ENCODE results near the gene SOX9. TPM values are rescaled to one million over a fixed set of nuclear protein-coding genes. Genes with fewer than 3 reads are reported as not detected.
"Not testable (repeated sequence)": the region's sequence is repeated elsewhere in the genome, so short reads cannot be mapped to it uniquely, and the experiment has no call there.

Gene SOX9
- total RNA-seq, 1 donor from 2014 or later = not detected

DNA sequence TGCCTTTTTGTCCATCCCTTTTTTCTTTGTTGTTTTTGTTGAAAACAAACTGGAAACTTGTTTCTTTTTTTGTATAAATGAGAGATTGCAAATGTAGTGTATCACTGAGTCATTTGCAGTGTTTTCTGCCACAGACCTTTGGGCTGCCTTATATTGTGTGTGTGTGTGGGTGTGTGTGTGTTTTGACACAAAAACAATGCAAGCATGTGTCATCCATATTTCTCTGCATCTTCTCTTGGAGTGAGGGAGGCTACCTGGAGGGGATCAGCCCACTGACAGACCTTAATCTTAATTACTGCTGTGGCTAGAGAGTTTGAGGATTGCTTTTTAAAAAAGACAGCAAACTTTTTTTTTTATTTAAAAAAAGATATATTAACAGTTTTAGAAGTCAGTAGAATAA lies 4.9 kb downstream of the SOX9 start:
- intact Hi-C loops (cut with micrococcal nuclease) = no loop called here

DNA sequence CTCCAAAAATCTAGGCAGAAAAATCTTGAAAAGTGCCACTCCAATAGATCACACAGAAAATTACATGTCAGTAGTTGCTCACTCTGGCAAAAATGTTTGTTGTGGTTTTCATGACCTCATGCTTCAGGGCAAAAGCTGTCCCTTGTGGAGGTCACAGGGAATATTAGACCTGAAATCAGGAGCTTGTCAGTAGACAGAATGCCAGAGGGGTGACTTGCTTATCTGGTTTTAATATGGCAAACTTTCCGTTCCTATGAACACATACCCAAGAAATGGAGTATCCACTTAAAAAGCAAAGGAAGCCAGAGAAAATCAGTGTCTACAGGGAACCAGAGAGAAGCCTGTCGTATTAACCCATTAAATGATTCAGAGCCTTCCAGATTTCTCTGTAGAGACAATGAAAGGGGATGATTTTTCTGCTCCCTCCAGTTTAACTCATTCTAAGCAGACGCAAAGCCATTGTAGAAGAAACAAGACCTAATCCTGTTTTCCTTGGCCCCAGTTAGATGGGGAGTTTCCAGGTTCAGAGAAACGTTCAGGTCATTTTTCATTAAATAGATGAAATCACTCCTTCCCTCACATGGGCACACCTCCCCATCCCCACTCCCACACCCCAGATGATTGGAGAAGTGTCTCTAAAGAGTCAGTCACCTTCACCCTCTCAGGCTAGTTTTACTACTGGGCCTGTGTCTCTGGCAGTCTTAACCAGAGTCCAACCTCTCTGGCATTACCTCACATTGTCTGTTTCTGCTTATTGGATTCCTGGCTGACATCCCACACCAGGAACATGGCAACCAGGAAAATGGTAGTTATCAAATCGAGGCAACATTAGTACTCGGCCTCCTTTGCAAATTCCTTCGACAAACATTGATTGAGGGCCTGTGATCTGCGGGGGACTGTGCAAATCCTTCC lies 6.0 kb downstream of the SOX9 start:
- intact Hi-C loops (cut with micrococcal nuclease) = no loop called here

DNA sequence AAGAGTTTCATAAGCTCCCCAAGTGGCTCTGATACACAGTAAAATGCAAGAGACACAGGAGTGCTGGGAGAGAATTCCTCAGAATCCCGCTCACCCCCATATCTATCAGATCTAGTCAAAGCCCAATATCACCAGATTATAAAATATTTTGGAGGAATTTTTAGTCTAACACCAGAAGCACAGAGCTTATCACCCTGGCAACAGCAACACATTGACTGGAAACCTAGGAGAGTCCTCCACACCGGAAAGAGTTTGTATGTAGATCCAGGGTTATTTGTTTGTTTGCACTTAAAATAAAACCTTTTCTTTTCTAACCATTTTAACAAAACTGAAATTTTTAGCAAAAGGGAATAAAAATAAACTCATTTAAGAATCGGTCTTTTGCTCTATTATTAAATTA lies 7.2 kb downstream of the SOX9 start:
- intact Hi-C loops (cut with micrococcal nuclease) = no loop called here

DNA sequence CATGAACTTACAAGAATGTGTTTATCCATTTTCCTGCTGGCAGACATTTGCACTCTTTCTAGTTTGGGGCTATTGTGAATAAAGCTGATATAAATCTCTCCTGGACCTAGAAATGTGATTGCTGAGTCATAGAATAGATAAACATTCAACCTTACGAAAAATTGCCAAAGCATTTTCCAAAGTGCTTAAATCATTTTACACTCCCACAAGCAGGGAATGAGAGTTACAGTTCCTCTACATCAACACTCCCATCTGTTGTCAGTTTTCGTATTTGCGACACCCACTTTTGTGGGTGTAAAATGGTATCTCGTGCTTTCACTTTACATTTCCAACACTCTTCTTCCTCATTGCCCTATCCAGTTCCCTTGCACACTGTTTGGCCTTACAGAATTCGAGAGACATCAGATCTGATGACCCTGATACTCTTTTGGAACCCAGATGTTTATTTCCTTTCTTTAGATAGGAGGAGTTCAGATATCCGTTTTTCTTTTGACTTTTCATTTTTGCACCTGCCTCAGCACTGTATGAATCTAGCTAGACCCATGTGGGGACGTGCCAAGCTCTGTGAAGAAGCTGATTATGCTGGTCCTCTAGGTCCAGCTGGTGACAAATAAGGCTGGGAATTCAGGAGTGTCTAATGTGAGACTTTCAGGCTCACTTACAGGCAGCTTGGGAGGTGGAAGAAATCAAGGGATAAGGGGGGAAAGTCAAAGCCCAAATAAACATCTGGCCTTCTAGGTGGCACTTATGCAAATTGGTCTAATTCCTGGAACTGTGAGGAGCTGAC lies 14.0 kb downstream of the SOX9 start:
- intact Hi-C loops (cut with micrococcal nuclease) = no loop called here

DNA sequence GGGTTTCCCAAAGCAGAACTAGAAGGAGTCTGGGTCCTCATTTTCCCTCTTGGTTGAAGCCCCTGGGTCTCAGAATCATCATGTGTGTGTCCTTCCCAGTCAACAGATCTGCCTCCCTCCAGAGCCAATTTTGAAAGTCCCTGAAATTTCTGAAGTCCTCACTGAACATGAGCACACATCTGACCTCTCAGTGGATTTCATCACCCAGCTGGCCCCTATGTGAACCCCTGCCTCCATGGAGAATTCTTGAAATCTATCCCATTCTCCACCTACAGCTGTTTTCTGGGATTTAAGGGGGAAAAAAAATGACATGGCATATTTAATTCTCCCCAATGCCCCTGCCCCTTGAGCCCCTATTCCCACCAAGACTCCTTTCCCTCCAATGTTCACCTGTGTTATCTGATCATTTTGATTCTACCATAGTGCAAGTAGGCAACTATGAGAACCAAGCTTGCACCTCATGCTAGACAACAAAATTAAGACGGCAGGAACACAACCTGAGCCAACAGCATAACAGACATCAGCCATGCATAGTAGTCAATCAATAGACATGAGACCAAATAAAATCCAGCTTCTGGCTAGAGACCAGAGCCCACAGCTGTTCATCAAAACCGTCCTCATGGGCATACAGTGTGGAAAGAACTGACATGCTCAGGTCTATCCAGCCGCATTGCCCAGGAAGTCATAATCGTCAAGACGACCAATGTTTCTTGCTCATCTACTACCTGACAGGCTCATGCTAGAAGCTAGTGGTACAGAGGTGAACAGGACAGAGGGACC lies 14.9 kb downstream of the SOX9 start:
- intact Hi-C loops (cut with micrococcal nuclease) = no loop called here

DNA sequence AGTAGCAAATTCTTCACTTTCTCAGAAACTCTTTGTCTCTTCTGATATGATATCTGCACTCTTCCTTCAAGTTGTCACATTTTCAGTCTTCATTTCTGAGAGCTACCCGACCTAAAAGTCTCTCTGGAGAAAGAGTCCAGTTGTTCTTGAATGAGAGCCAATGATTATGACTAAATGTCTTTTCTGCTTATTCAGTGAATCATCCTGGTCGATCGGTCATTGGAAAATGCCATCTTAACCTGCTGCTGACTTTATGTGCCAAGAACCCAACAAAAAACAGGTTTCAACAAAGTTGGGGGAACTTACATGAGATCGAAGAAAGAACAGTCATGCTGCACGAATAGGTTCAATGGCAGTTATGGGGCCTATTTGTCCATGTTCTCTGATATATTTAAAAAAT lies 15.9 kb downstream of the SOX9 start:
- intact Hi-C loops (cut with micrococcal nuclease) = no loop called here

DNA sequence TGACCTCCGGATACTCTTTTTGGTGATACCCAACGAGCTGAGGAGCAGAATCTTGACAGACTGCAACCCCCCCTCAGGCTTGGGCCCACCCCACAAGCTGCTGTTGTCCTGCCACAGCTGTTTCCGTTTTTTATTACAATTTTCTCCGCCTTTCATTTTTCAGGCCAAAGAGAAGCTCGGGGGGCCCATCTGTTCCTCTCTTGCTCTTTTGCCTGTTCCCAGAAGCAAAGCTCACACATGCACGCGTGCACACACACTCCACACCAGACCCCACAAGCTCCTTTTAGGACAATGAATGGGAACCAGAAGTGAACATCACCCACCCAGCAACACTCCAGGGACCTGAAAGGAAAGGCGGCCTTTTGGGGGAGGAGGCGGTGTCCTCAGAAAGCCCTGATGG lies 16.3 kb downstream of the SOX9 start:
- intact Hi-C loops (cut with micrococcal nuclease) = no loop called here

DNA sequence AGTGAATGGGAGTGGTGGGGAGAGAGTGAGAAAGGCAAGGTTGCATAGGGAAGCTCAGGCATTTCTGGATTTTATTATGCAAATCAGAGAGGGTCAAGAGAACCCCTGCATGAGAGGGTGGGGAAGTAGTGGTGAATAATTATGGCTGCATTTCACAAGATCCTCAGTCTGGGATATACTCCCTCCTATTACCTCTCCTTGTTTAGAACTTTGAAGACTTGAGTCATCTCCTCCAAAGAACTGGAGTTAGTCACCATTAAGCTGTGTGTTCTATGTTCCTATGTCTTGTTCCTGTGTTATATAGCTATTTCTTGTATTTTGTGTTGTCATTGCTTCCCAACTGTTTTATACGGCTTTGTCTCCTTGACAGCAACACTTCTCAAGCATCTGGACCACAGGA lies 18.4 kb downstream of the SOX9 start:
- intact Hi-C loops (cut with micrococcal nuclease) = no loop called here

DNA sequence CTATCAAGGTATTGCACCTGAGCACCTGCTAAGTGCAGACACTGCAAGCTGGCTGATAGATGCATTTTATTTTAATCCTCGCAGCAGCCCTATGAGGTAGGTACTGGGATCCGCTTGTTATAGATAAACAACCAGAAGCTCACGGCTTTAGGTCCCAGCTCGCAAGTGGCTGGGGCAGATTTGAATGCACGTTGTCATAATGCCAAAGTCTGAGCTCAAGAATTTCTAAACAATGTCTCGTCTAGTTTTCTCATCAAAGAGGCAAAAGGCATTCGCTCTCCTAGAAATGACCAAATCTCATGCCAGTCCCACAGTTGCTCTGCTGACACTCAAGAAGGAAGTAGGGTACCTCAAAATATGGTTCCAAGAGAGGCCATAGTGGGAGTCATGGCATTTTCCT lies 20.5 kb downstream of the SOX9 start:
- intact Hi-C loops (cut with micrococcal nuclease) = no loop called here

DNA sequence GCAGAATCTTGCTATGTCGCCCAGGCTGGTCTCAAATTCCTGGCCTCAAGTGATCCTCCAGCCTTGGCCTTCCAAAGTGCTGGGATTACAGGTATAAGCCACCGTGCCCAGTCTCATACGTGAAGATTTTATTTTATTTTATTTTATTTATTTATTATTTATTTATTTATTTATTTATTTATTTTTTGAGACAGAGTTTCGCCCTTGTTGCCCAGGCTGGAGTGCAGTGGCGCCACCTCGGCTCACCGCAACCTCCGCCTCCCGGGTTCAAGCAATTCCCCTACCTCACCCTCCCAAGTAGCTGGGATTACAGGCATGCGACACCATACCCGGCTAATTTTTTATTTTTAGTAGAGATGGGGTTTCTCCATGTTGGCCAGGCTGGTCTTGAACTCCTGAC lies 21.3 kb downstream of the SOX9 start:
- intact Hi-C loops (cut with micrococcal nuclease) = not testable (repeated sequence)

DNA sequence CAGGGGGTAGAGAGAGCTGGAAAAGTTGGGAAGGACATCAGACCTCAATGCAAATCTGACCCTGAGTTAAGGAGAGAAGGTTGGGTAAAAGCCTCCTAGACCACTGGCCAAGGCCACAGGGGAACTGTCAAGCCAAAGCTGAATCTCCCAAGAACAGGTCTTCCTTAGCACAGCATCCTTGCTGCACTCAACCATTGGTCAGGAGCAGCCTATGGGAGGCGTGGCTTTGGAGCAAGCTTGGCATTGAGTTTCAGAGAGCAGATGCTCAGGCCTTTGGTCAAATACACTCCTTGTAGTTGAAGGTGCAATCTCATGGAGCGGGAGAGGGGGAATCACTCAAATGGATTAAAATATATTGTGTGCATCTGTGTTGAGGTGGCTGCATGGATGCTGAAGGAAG lies 21.8 kb downstream of the SOX9 start:
- intact Hi-C loops (cut with micrococcal nuclease) = no loop called here

DNA sequence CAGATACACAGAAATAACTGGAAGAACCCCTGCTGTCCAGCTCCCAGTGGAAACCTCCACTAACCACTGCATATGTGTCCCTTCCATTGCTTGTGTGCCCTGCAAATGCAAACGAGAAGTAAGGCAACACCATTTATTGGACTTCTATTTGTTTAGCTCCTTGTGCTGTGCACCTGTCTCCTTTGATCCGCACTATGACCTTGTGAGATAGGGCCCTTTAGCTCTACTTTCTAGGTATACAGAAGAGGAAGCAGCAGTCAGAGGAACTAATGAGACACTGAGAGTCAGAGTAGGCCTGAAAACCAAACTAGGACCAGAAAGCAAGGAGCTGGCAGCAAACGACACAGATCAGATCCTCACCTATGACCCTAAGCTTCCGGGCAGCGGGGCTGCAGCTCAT lies 22.4 kb downstream of the SOX9 start:
- intact Hi-C loops (cut with micrococcal nuclease) = no loop called here

DNA sequence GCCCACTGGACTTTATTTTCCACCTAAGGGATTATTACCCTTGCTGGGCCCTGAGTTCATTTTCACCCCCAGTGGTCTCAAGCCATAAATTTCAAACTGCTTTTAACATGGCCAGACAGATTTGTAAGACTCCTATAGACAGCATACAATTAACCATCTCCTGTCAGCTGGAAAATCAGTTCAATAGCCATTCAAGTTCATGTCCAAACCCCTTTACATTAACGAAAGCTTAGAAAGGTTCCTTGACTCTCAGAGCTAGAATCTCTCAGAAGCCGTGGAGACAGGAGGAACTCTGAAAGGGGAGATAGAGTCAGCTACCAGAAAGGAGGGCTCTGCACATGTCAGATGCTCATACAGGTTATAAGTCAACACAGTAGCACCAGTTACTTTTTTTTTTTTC lies 23.3 kb downstream of the SOX9 start:
- intact Hi-C loops (cut with micrococcal nuclease) = no loop called here

DNA sequence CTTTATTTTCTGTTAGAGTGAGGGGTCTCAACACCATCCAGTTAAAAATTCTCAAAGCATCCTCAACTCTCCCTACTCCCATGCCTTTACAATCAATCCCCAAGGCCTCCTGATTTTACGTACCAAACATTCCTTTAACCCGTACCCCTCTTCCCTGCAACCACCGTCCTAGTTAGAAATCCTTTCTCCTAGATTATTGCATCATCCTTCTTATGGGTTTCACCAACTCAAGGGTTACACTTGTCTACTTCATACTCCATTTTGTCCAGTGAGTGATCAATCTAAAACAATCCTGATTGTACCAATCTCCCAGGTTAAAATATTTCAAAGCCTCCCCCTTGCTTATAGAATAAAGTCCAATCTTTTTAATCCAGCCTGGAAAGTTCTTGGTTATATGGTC lies 24.7 kb downstream of the SOX9 start:
- intact Hi-C loops (cut with micrococcal nuclease) = no loop called here

DNA sequence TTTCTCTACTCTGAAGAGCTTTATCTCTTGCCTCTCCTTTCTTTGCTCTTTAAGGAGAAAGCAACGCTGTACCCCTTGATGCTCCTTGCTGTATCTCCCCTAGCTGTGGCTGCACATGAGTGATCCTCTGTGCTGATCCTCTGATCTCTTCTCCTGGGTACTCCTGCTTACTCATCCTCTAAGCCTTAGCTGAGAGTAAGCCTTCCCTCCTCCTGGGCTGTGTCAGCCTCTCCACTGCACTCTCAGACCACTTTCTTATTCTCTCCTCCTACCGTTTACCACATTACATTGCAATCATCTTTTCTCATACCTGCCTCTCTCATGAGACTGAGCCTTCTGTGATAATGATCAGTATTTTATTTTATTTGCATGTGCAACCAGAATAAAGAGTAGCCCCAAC lies 25.1 kb downstream of the SOX9 start:
- intact Hi-C loops (cut with micrococcal nuclease) = no loop called here

DNA sequence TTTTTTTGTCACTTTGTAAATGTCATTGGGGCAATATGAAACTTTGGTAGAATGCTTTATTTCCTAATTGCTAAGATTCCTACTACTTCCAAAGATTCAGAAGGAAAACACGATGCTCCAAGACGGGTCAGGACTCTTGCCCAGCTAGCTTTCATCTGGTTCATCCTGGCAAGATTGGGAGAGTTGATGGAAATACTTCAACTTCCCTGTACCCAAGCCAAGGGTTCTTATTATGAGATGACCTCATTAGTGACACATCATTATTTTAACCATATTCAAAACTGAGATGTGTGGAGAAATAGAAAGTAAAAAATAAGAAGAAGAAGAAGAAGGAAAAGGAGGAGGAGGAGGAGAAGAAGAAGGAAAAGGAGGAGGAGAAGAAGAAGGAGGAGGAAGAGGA lies 25.6 kb downstream of the SOX9 start:
- intact Hi-C loops (cut with micrococcal nuclease) = no loop called here

DNA sequence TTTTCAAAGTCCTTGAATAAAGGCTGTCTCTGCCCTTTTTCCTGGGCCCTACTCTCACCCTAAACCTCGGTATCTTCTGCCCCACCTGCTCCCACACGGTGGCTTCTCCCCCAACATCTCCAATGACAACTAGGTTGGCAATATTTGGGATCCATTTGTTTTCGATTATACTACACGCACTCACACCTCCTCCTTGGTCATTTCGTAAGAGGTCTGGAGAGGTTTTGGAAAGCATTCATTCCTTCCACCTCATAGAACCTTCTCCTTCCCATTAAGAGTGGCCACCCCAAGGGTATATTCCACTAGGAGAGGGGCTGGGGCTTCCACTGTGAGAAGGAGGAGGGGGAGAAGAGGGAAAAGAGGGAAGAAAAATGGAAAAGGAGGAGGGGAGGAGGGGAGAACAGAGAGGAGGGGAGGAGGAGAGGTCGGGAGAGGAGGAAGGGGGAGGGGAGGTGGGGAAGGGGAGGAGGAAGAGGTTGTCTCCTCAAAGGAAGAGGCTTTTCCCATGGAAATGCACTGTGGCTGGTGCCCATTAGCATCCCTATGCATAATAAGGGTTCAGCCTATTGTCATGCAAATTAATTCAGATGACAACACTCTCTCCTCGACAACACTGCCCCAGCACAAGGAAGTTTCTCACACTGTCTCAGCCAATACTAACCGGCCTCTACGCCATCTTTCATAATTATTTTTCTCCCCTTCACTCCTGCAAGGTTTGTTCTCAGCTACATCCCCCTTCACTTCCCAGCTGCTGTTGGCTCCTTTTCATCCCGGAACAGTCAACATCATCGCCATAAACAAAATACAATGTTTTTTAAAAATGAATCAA lies 30.0 kb downstream of the SOX9 start:
- intact Hi-C loops (cut with micrococcal nuclease) = no loop called here

DNA sequence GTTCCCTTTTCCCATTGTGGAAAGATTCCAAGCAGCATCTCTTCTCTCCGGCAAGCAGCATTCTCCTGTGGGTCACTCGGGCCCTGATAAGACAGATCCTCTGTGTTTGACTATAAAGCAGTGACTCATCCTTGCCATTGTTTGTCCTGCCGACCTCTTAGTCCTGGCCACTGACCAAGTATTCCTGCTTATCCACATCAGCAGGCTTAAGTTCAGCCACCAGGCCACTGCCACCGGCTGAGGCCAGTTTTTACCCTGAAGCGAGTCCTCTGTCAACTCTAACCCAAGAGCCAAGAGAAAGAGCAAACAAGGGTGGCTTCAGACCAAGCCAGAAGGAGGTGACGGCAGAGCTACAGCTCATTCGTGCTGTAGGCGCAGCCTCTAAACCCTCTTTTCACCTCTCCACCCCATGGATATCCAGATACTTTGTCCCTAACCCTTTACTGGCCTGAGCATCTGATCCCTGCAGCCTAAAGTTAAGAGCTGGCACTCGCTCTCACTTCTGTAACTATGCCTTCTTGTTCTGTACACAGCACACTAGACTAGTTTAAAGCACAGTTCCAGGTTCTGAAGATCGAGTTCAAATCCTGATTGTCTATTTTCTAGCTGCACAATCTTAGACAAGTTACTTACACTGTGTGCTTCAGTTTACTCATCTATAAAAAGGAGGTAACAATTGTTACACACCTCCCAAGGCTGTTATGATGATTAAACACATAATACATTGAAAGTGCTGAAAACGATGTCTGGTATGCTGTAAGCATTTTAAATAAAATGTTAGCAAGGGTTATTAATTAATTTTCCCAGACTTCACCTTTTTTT lies 31.0 kb downstream of the SOX9 start:
- intact Hi-C loops (cut with micrococcal nuclease) = no loop called here

DNA sequence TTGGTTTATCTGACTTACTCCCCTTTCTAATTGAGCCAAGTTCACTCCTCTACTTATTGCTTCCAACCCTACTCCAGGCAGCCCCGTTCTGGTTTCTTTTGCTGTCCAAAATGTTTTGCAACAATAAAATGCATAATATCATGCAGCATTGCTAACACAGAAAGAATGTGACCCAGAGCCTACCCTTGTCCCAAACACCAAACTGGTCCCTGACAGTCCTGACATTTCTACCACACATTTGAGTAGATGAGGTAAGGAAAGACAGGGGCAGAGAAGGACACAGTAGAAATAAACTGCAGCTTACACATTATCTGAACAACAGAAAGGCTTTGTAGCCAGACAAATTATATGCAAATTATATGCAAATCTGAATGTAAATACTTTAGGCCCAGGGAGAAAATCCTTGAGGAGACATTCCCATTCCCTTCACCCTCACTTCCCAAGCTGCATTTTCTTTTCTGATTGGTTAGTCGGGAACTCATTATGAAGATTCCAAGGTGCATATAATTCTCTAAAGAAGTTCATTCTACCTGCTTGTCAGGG lies 31.6 kb downstream of the SOX9 start:
- intact Hi-C loops (cut with micrococcal nuclease) = no loop called here

All from T-helper 1 cell treated with Interleukin-12 subunit alpha and Interleukin-12 subunit beta and Interleukin-4 antibody, amounts not matched to agents 30 ng/mL and 1 ng/mL, for 36 hours (primary cell).